Astrocyte (in vitro differentiated cells and primary cell): ENCODE measurements around the gene FAM83E. TPM values are rescaled to one million over a fixed set of nuclear protein-coding genes. Genes with fewer than 3 reads are reported as not detected.

ENCODE experiments used
- DNase-seq: peaks from one replicate; pipeline ENCODE4 v3.0.0-alpha.2; 2010; ENCODE audit warnings: low read depth
- FAIRE-seq: peaks from 2 replicates; lab custom pipeline; 2011; peaks lifted over from hg19 to GRCh38; lab: Jason Lieb, UNC
- H2AFZ ChIP-seq: 2 replicates; pipeline ENCODE4 v1.6.0; 2012; ENCODE audit warnings: low read depth, low read length, inconsistent platforms
- H3K27ac ChIP-seq: 2 replicates; pipeline ENCODE4 v1.5.1; 2011; ENCODE audit warnings: low read depth, low read length, inconsistent platforms
- H3K27me3 ChIP-seq: 2 replicates; pipeline ENCODE4 v1.6.0; 2011; ENCODE audit warnings: low read length, inconsistent platforms; ENCODE audit not compliant: insufficient read depth
- H3K36me3 ChIP-seq: 2 replicates; pipeline ENCODE4 v1.5.1; 2011; ENCODE audit warnings: low read length, inconsistent platforms; ENCODE audit not compliant: insufficient read depth
- H3K4me1 ChIP-seq: 2 replicates; pipeline ENCODE4 v1.5.1; 2011; ENCODE audit warnings: low read length, inconsistent platforms; ENCODE audit not compliant: insufficient read depth
- H3K4me2 ChIP-seq: 2 replicates; pipeline ENCODE4 v1.6.0; 2012; ENCODE audit warnings: low read length, inconsistent platforms
- H3K4me3 ChIP-seq: 2 replicates; pipeline ENCODE4 v1.5.1; 2011; ENCODE audit warnings: low read depth, mild to moderate bottlenecking, low read length, inconsistent platforms; ENCODE audit not compliant: insufficient read depth
- H3K79me2 ChIP-seq: 2 replicates; pipeline ENCODE4 v1.6.0; 2012; ENCODE audit warnings: mild to moderate bottlenecking, low read length, inconsistent platforms; ENCODE audit not compliant: insufficient read depth
- H3K9ac ChIP-seq: 2 replicates; pipeline ENCODE4 v1.6.0; 2012; ENCODE audit warnings: mild to moderate bottlenecking, low read length, inconsistent platforms
- H3K9me3 ChIP-seq: 2 replicates; pipeline ENCODE4 v1.5.1; 2012; ENCODE audit warnings: low read depth, mild to moderate bottlenecking, low read length, inconsistent platforms; ENCODE audit not compliant: insufficient read depth
- H4K20me1 ChIP-seq: 2 replicates; pipeline ENCODE4 v1.6.0; 2012; ENCODE audit warnings: low read length, inconsistent platforms; ENCODE audit not compliant: insufficient read depth
- H3K27ac Mint-ChIP-seq: one replicate; pipeline ENCODE4 v1.8.0; 2021; ENCODE audit warnings: mild to moderate bottlenecking, mixed read lengths; ENCODE audit not compliant: unreplicated experiment
- H3K27me3 Mint-ChIP-seq: one replicate; pipeline ENCODE4 v1.8.0; 2021; ENCODE audit warnings: low read depth, mixed read lengths; ENCODE audit not compliant: unreplicated experiment
- H3K36me3 Mint-ChIP-seq: one replicate; pipeline ENCODE4 v1.8.0; 2021; ENCODE audit warnings: low read depth, mixed read lengths; ENCODE audit not compliant: unreplicated experiment
- H3K4me1 Mint-ChIP-seq: one replicate; pipeline ENCODE4 v1.8.0; 2021; ENCODE audit warnings: low read depth, mixed read lengths; ENCODE audit not compliant: unreplicated experiment
- H3K4me3 Mint-ChIP-seq: one replicate; pipeline ENCODE4 v1.8.0; 2021; ENCODE audit warnings: mild to moderate bottlenecking, moderate library complexity, mixed read lengths; ENCODE audit not compliant: unreplicated experiment
- H3K9me3 Mint-ChIP-seq: one replicate; pipeline ENCODE4 v1.8.0; 2021; ENCODE audit warnings: mild to moderate bottlenecking, mixed read lengths; ENCODE audit not compliant: unreplicated experiment
- CTCF ChIP-seq: IDR thresholded peaks from 2 replicates; pipeline ENCODE4 v1.5.1; 2011; ENCODE audit warnings: low read depth, mild to moderate bottlenecking, inconsistent platforms, low read length, moderate library complexity; ENCODE audit not compliant: insufficient read depth
- EZH2 ChIP-seq: IDR thresholded peaks from 2 replicates; pipeline ENCODE4 v1.6.1; 2012; ENCODE audit warnings: mild to moderate bottlenecking, low read length, inconsistent platforms; ENCODE audit not compliant: insufficient read depth
- total RNA-seq: library from RNA; stranded (reverse); gene quantifications from 2 replicates; pipeline ENCODE4 v1.2.1, GENCODE V29; 2021

FAM83E gene
- total RNA-seq, 1 donor from 2014 or later, result 1.7 TPM

GRCh38 chr19:48618916-48619691 lies 4.2 kb upstream of the FAM83E start, which contains the start of the genes RPL18 and SPHK2:
RPL18 (minus strand) TSS chr19:48619178; CDS start chr19:48619143, 35 bp downstream.
SPHK2 (plus strand) TSS chr19:48619506; CDS start chr19:48620515, 1,009 bp downstream.
- peaks cover 21% of the 10 kb centered on the region for H3K36me3 ChIP-seq
- peak within 1 kb of the TSS; percentile 61 for H2AFZ ChIP-seq
- peaks cover 46% of the 10 kb centered on the region for H3K4me1 ChIP-seq
- H3K36me3 Mint-ChIP-seq, result peaks cover 16% of the 10 kb centered on the region
- peak within 1 kb of the TSS; percentile 99 for H3K9ac ChIP-seq
- H3K27me3 Mint-ChIP-seq, result no peaks in the 10 kb centered on the region
- no peaks in the 10 kb centered on the region for H3K27me3 ChIP-seq
- H3K9me3 ChIP-seq, result no peaks in the 10 kb centered on the region
- FAIRE-seq (peak; percentile 76), DNase-seq (peak; percentile 99)
- no peak for TF ChIP-seq CTCF
- no peak for TF ChIP-seq EZH2
- peaks cover 51% of the 10 kb centered on the region for H3K79me2 ChIP-seq
- peaks cover 46% of the 10 kb centered on the region for H4K20me1 ChIP-seq
- peak within 1 kb of the TSS; percentile 95 for H3K4me2 ChIP-seq
- H3K4me3 Mint-ChIP-seq, result peak within 1 kb of the TSS; percentile 99
- H3K4me1 Mint-ChIP-seq, result peaks cover 37% of the 10 kb centered on the region
- peak within 1 kb of the TSS; percentile 99 for H3K4me3 ChIP-seq
- peak within 1 kb of the TSS; percentile 89 for H3K27ac ChIP-seq
- H3K9me3 Mint-ChIP-seq, result no peaks in the 10 kb centered on the region
- H3K27ac Mint-ChIP-seq, result peak within 1 kb of the TSS; percentile 99

- Histone ChIP-seq H3K79me2 (peaks cover 51% of the 10 kb centered on the region), H4K20me1 (peaks cover 52% of the 10 kb centered on the region), H3K9me3 (no peaks in the 10 kb centered on the region), H3K36me3 (peaks cover 21% of the 10 kb centered on the region), H3K4me3 (peak overlapping the region; percentile 99), H3K4me2 (peak overlapping the region; percentile 93), H3K4me1 (peaks cover 41% of the 10 kb centered on the region), H3K9ac (peak overlapping the region; percentile 99), H2AFZ (no peak overlapping the region), H3K27ac (peak overlapping the region; percentile 89), H3K27me3 (no peaks in the 10 kb centered on the region)
- Mint-ChIP-seq H3K27me3 (no peaks in the 10 kb centered on the region), H3K4me3 (peak overlapping the region; percentile 99), H3K36me3 (peaks cover 16% of the 10 kb centered on the region), H3K27ac (peak overlapping the region; percentile 99), H3K9me3 (no peaks in the 10 kb centered on the region), H3K4me1 (peaks cover 36% of the 10 kb centered on the region)
- TF ChIP-seq EZH2 (no peak), CTCF (no peak)
- FAIRE-seq (no peak), DNase-seq (no peak)
These were observed 3.5 kb upstream of the FAM83E start for GRCh38 chr19:48618278-48618915.
